Renal pelvis (tissue), 12 donors: ENCODE measurements around the gene DHX15. TPM values are rescaled to one million over a fixed set of nuclear protein-coding genes. Genes with fewer than 3 reads are reported as not detected.

Experiments used
- DNase-seq: peaks from one replicate; pipeline ENCODE4 v3.0.0-alpha.2; 2013
- long read RNA-seq, 16 experiments: transcript quantifications; one replicate each; lab custom pipeline, GENCODE V29; 2026
- polyA plus RNA-seq, 3 donors: library from polyadenylated mRNA; unstranded; fragments of 120-200 nt; gene quantifications; one replicate each; pipeline ENCODE4 v1.2.1, GENCODE V29; 2013; ENCODE audit not compliant: insufficient read length in 3 of 3

Gene DHX15
- polyA plus RNA-seq: 100 to 1,000 TPM; 223 to 259 (median 239) TPM
- long read RNA-seq, donor 1, transcript DHX15-204 (4 exons, 3,028 nt): minor isoform, 22 of 83 reads
- long read RNA-seq, donor 1, transcript DHX15-201 (14 exons, 2,994 nt): major isoform, 28 of 83 reads
- long read RNA-seq, donor 1, partial matches to known transcripts: 25 of 83 reads
- long read RNA-seq, donor 1, other reads (novel, unspliced or antisense): 0 of 83 reads
- long read RNA-seq, donor 2, transcript DHX15-201 (14 exons, 2,994 nt): major isoform, 37 of 104 reads
- long read RNA-seq, donor 2, transcript DHX15-204 (4 exons, 3,028 nt): minor isoform, 14 of 104 reads
- long read RNA-seq, donor 2, partial matches to known transcripts: 48 of 104 reads
- long read RNA-seq, donor 2, other reads (novel, unspliced or antisense): 0 of 104 reads
- long read RNA-seq, donor 3, transcript DHX15-208 (3 exons, 2,071 nt): minor isoform, 7 of 84 reads
- long read RNA-seq, donor 3, transcript DHX15-204 (4 exons, 3,028 nt): minor isoform, 10 of 84 reads
- long read RNA-seq, donor 3, transcript DHX15-201 (14 exons, 2,994 nt): major isoform, 27 of 84 reads
- long read RNA-seq, donor 3, partial matches to known transcripts: 37 of 84 reads
- long read RNA-seq, donor 3, other reads (novel, unspliced or antisense): 0 of 84 reads
- long read RNA-seq, donor 4, transcript DHX15-201 (14 exons, 2,994 nt): major isoform, 28 of 111 reads
- long read RNA-seq, donor 4, transcript DHX15-204 (4 exons, 3,028 nt): minor isoform, 15 of 111 reads
- long read RNA-seq, donor 4, transcript DHX15-208 (3 exons, 2,071 nt): minor isoform, 11 of 111 reads
- long read RNA-seq, donor 4, partial matches to known transcripts: 53 of 111 reads
- long read RNA-seq, donor 4, other reads (novel, unspliced or antisense): 0 of 111 reads
- long read RNA-seq, donor 5, transcript DHX15-201 (14 exons, 2,994 nt): major isoform, 11 of 34 reads
- long read RNA-seq, donor 5, partial matches to known transcripts: 19 of 34 reads
- long read RNA-seq, donor 5, other reads (novel, unspliced or antisense): 0 of 34 reads
- long read RNA-seq, donor 6, transcript DHX15-201 (14 exons, 2,994 nt): major isoform, 21 of 130 reads
- long read RNA-seq, donor 6, transcript DHX15-209 (2 exons, 1,848 nt): minor isoform, 5 of 130 reads
- long read RNA-seq, donor 6, transcript DHX15-208 (3 exons, 2,071 nt): minor isoform, 5 of 130 reads
- long read RNA-seq, donor 6, transcript DHX15-204 (4 exons, 3,028 nt): minor isoform, 16 of 130 reads
- long read RNA-seq, donor 6, partial matches to known transcripts: 83 of 130 reads
- long read RNA-seq, donor 6, other reads (novel, unspliced or antisense): 0 of 130 reads
- long read RNA-seq, donor 7, transcript DHX15-209 (2 exons, 1,848 nt): minor isoform, 10 of 113 reads
- long read RNA-seq, donor 7, transcript DHX15-201 (14 exons, 2,994 nt): major isoform, 26 of 113 reads
- long read RNA-seq, donor 7, transcript DHX15-204 (4 exons, 3,028 nt): minor isoform, 7 of 113 reads
- long read RNA-seq, donor 7, partial matches to known transcripts: 62 of 113 reads
- long read RNA-seq, donor 7, other reads (novel, unspliced or antisense): 6 of 113 reads
- long read RNA-seq, donor 8, transcript DHX15-201 (14 exons, 2,994 nt): major isoform, 11 of 38 reads
- long read RNA-seq, donor 8, partial matches to known transcripts: 23 of 38 reads
- long read RNA-seq, donor 8, other reads (novel, unspliced or antisense): 0 of 38 reads
- long read RNA-seq, donor 9, transcript DHX15-209 (2 exons, 1,848 nt): minor isoform, 6 of 119 reads
- long read RNA-seq, donor 9, transcript DHX15-201 (14 exons, 2,994 nt): major isoform, 32 of 119 reads
- long read RNA-seq, donor 9, transcript DHX15-204 (4 exons, 3,028 nt): minor isoform, 11 of 119 reads
- long read RNA-seq, donor 9, partial matches to known transcripts: 66 of 119 reads
- long read RNA-seq, donor 9, other reads (novel, unspliced or antisense): 0 of 119 reads
- long read RNA-seq, donor 10, transcript DHX15-201 (14 exons, 2,994 nt): major isoform, 21 of 135 reads
- long read RNA-seq, donor 10, transcript DHX15-209 (2 exons, 1,848 nt): minor isoform, 7 of 135 reads
- long read RNA-seq, donor 10, transcript DHX15-204 (4 exons, 3,028 nt): minor isoform, 9 of 135 reads
- long read RNA-seq, donor 10, partial matches to known transcripts: 93 of 135 reads
- long read RNA-seq, donor 10, other reads (novel, unspliced or antisense): 0 of 135 reads
- long read RNA-seq, donor 11, transcript DHX15-201 (14 exons, 2,994 nt): major isoform, 25 of 68 reads
- long read RNA-seq, donor 11, transcript DHX15-208 (3 exons, 2,071 nt): minor isoform, 6 of 68 reads
- long read RNA-seq, donor 11, transcript DHX15-209 (2 exons, 1,848 nt): minor isoform, 5 of 68 reads
- long read RNA-seq, donor 11, transcript DHX15-204 (4 exons, 3,028 nt): minor isoform, 7 of 68 reads
- long read RNA-seq, donor 11, partial matches to known transcripts: 25 of 68 reads
- long read RNA-seq, donor 11, other reads (novel, unspliced or antisense): 0 of 68 reads
- long read RNA-seq, donor 12, transcript DHX15-208 (3 exons, 2,071 nt): minor isoform, 8 of 160 reads
- long read RNA-seq, donor 12, transcript DHX15-209 (2 exons, 1,848 nt): minor isoform, 9 of 160 reads
- long read RNA-seq, donor 12, transcript DHX15-204 (4 exons, 3,028 nt): minor isoform, 17 of 160 reads
- long read RNA-seq, donor 12, transcript DHX15-201 (14 exons, 2,994 nt): major isoform, 36 of 160 reads
- long read RNA-seq, donor 12, partial matches to known transcripts: 89 of 160 reads
- long read RNA-seq, donor 12, other reads (novel, unspliced or antisense): 0 of 160 reads
- long read RNA-seq, donor 13, transcript DHX15-201 (14 exons, 2,994 nt): major isoform, 14 of 66 reads
- long read RNA-seq, donor 13, transcript DHX15-209 (2 exons, 1,848 nt): minor isoform, 6 of 66 reads
- long read RNA-seq, donor 13, transcript DHX15-204 (4 exons, 3,028 nt): minor isoform, 7 of 66 reads
- long read RNA-seq, donor 13, transcript DHX15-208 (3 exons, 2,071 nt): minor isoform, 5 of 66 reads
- long read RNA-seq, donor 13, partial matches to known transcripts: 34 of 66 reads
- long read RNA-seq, donor 13, other reads (novel, unspliced or antisense): 0 of 66 reads
- long read RNA-seq, donor 14, transcript DHX15-209 (2 exons, 1,848 nt): minor isoform, 9 of 143 reads
- long read RNA-seq, donor 14, transcript DHX15-201 (14 exons, 2,994 nt): major isoform, 42 of 143 reads
- long read RNA-seq, donor 14, transcript DHX15-204 (4 exons, 3,028 nt): minor isoform, 15 of 143 reads
- long read RNA-seq, donor 14, transcript DHX15-208 (3 exons, 2,071 nt): minor isoform, 5 of 143 reads
- long read RNA-seq, donor 14, partial matches to known transcripts: 67 of 143 reads
- long read RNA-seq, donor 14, other reads (novel, unspliced or antisense): 5 of 143 reads
- long read RNA-seq, donor 15, transcript DHX15-201 (14 exons, 2,994 nt): major isoform, 29 of 112 reads
- long read RNA-seq, donor 15, transcript DHX15-209 (2 exons, 1,848 nt): minor isoform, 11 of 112 reads
- long read RNA-seq, donor 15, transcript DHX15-204 (4 exons, 3,028 nt): minor isoform, 12 of 112 reads
- long read RNA-seq, donor 15, transcript DHX15-208 (3 exons, 2,071 nt): minor isoform, 7 of 112 reads
- long read RNA-seq, donor 15, partial matches to known transcripts: 52 of 112 reads
- long read RNA-seq, donor 15, other reads (novel, unspliced or antisense): 0 of 112 reads
- long read RNA-seq, donor 16, transcript DHX15-204 (4 exons, 3,028 nt): minor isoform, 18 of 100 reads
- long read RNA-seq, donor 16, transcript DHX15-209 (2 exons, 1,848 nt): minor isoform, 7 of 100 reads
- long read RNA-seq, donor 16, transcript DHX15-208 (3 exons, 2,071 nt): minor isoform, 5 of 100 reads
- long read RNA-seq, donor 16, transcript DHX15-201 (14 exons, 2,994 nt): major isoform, 31 of 100 reads
- long read RNA-seq, donor 16, partial matches to known transcripts: 39 of 100 reads
- long read RNA-seq, donor 16, other reads (novel, unspliced or antisense): 0 of 100 reads

- DNase-seq: peak; percentile 97
These were observed at the start of gene DHX15 for GRCh38 chr4:24584211-24584850. TSS of gene DHX15 (minus strand) at chr4:24584554. CDS start at chr4:24584393, 161 bp downstream.

- DNase-seq: no peak
These were observed 47.7 kb upstream of the DHX15 start for GRCh38 chr4:24632011-24632410.

- no peak for DNase-seq
These were observed 46.6 kb upstream of the DHX15 start for GRCh38 chr4:24630937-24631336.

GRCh38 chr4:24625091-24625490 lies 40.7 kb upstream of the DHX15 start:
- DNase-seq: no peak

GRCh38 chr4:24624381-24624780 lies 40.0 kb upstream of the DHX15 start:
- no peak for DNase-seq

- no peak for DNase-seq
These were observed 37.9 kb upstream of the DHX15 start for GRCh38 chr4:24622146-24622834.

GRCh38 chr4:24615977-24616376 lies 31.6 kb upstream of the DHX15 start:
- DNase-seq: no peak

GRCh38 chr4:24614881-24615280 lies 30.5 kb upstream of the DHX15 start:
- no peak for DNase-seq

GRCh38 chr4:24613502-24613901 lies 29.1 kb upstream of the DHX15 start:
- DNase-seq: no peak

GRCh38 chr4:24611575-24611974 lies 27.2 kb upstream of the DHX15 start:
- no peak for DNase-seq

- peak; percentile 61 for DNase-seq
These were observed 23.0 kb upstream of the DHX15 start for GRCh38 chr4:24607334-24607733.

GRCh38 chr4:24605216-24605615 lies 20.9 kb upstream of the DHX15 start:
- DNase-seq: no peak

GRCh38 chr4:24604558-24605214 lies 20.3 kb upstream of the DHX15 start:
- DNase-seq: no peak

- DNase-seq: no peak
These were observed 19.0 kb upstream of the DHX15 start for GRCh38 chr4:24603343-24603742.
